HUES6 (cell line): ENCODE measurements around the gene PRRT4.

Experiments
- H3K27ac ChIP-seq: 2 replicates; pipeline ENCODE4 v1.7.0; 2013; ENCODE audit warnings: low read depth, mild to moderate bottlenecking, low read length, inconsistent platforms
- H3K27me3 ChIP-seq: 2 replicates; pipeline ENCODE4 v1.6.1; 2013; ENCODE audit warnings: low read length; ENCODE audit not compliant: control insufficient read depth, insufficient read depth
- H3K36me3 ChIP-seq: 2 replicates; pipeline ENCODE4 v1.6.1; 2013; ENCODE audit warnings: low read length; ENCODE audit not compliant: control insufficient read depth, insufficient read depth
- H3K4me1 ChIP-seq: 2 replicates; pipeline ENCODE4 v1.6.1; 2013; ENCODE audit warnings: low read length; ENCODE audit not compliant: control insufficient read depth, insufficient read depth
- H3K4me3 ChIP-seq: 2 replicates; pipeline ENCODE4 v1.5.1; 2013; ENCODE audit warnings: low read depth, low read length
- H3K9ac ChIP-seq: one replicate; pipeline ENCODE4 v1.6.1; 2013; ENCODE audit warnings: mild to moderate bottlenecking, low read length
- H3K9me3 ChIP-seq: 2 replicates; pipeline ENCODE4 v1.6.1; 2013; ENCODE audit warnings: low read depth, low read length; ENCODE audit not compliant: control insufficient read depth, insufficient read depth

The PRRT4 gene

GRCh38 chr7:128384726-128385125, 23.2 kb upstream of the PRRT4 start:
- Histone ChIP-seq H3K27ac (no peak overlapping the region), H3K9ac (no peak overlapping the region), H3K36me3 (no peaks in the 10 kb centered on the region), H3K4me3 (no peak overlapping the region), H3K9me3 (no peaks in the 10 kb centered on the region), H3K4me1 (peaks cover 20% of the 10 kb centered on the region), H3K27me3 (peaks cover 18% of the 10 kb centered on the region)

DNA sequence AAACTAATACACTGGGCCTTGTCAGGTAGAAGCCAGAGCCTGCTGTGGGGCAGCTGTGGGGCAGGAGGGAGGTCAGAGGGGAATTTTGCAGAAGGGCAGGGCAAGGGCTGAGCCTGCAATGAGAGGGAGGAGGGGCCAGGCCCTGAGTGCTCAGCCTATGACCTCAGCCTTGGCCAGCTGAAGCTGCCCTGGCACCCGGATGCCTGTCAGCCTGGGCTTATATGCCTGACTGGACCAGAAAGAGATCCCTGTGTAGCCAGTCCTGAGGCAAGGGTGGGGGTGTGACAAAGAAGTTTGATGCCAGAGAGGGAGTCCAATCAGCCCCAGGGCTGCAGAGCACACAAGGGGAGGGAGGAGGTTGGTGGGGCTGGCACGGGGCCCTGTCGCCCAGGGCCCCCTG, 22.3 kb upstream of the PRRT4 start:
- no peak overlapping the region for H3K27ac ChIP-seq
- H3K27me3 ChIP-seq = peaks cover 15% of the 10 kb centered on the region
- H3K36me3 ChIP-seq = no peaks in the 10 kb centered on the region

GRCh38 chr7:128381161-128381821, 19.8 kb upstream of the PRRT4 start:
- Histone ChIP-seq H3K9ac (no peak overlapping the region), H3K27ac (no peak overlapping the region), H3K27me3 (no peaks in the 10 kb centered on the region), H3K9me3 (no peaks in the 10 kb centered on the region), H3K36me3 (no peaks in the 10 kb centered on the region), H3K4me3 (no peak overlapping the region), H3K4me1 (peaks cover 18% of the 10 kb centered on the region)

More for the DNA sequence above, 22.3 kb upstream of the PRRT4 start:
- Histone ChIP-seq H3K9me3 (no peaks in the 10 kb centered on the region), H3K9ac (no peak overlapping the region), H3K4me3 (no peak overlapping the region), H3K4me1 (peaks cover 18% of the 10 kb centered on the region)

GRCh38 chr7:128380483-128381106, 19.1 kb upstream of the PRRT4 start:
- Histone ChIP-seq H3K4me1 (peaks cover 18% of the 10 kb centered on the region), H3K27ac (no peak overlapping the region), H3K4me3 (no peak overlapping the region), H3K27me3 (no peaks in the 10 kb centered on the region), H3K9me3 (no peaks in the 10 kb centered on the region), H3K36me3 (no peaks in the 10 kb centered on the region), H3K9ac (no peak overlapping the region)

GRCh38 chr7:128379900-128380479, 18.5 kb upstream of the PRRT4 start:
- Histone ChIP-seq H3K27ac (no peak overlapping the region), H3K36me3 (no peaks in the 10 kb centered on the region), H3K9ac (no peak overlapping the region)

GRCh38 chr7:128378637-128379036, 17.1 kb upstream of the PRRT4 start:
- no peak overlapping the region for H3K27ac ChIP-seq
- H3K4me3 ChIP-seq = no peak overlapping the region
- H3K4me1 ChIP-seq = peaks cover 18% of the 10 kb centered on the region
- H3K9ac ChIP-seq = no peak overlapping the region
- H3K9me3 ChIP-seq = no peaks in the 10 kb centered on the region
- H3K27me3 ChIP-seq = 0 out of 2 replicates have a peak, but pooled peaks cover 3% of the 10 kb centered on the region
- no peaks in the 10 kb centered on the region for H3K36me3 ChIP-seq

More at GRCh38 chr7:128379900-128380479, 18.5 kb upstream of the PRRT4 start:
- peaks cover 18% of the 10 kb centered on the region for H3K4me1 ChIP-seq
- H3K4me3 ChIP-seq = no peak overlapping the region
- no peaks in the 10 kb centered on the region for H3K27me3 ChIP-seq
- H3K9me3 ChIP-seq = no peaks in the 10 kb centered on the region

DNA sequence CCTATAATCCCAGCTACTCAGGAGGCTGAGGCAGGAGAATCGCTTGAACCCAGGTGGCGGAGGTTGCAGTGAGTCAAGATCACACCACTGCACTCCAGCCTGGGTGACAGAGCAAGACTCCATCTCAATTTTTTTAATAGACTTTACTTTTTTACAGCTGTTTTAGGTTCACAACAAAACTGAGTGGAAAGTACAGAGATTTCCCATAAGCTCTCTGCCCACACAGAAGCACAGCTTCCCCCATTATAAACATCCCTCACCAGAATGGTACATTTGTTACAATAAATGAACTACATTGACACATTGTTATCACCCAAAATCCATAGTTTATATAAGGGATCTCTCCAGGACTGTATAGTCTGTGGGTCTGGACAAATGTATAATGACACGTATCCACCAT, 14.6 kb upstream of the PRRT4 start:
- no peak overlapping the region for H3K27ac ChIP-seq
- H3K4me1 ChIP-seq = peaks cover 5% of the 10 kb centered on the region; the same call in 1 of the 2 replicates
- 0 out of 2 replicates have a peak, but pooled peaks cover 4% of the 10 kb centered on the region for H3K27me3 ChIP-seq
- H3K36me3 ChIP-seq = no peaks in the 10 kb centered on the region
- no peaks in the 10 kb centered on the region for H3K9me3 ChIP-seq
- no peak overlapping the region for H3K4me3 ChIP-seq
- H3K9ac ChIP-seq = no peak overlapping the region

- Histone ChIP-seq H3K4me3 (no peak overlapping the region), H3K9me3 (no peaks in the 10 kb centered on the region), H3K27me3 (0 out of 2 replicates have a peak, but pooled peaks cover 4% of the 10 kb centered on the region), H3K9ac (no peak overlapping the region), H3K4me1 (no peaks in the 10 kb centered on the region), H3K27ac (no peak overlapping the region), H3K36me3 (no peaks in the 10 kb centered on the region)
Measured at GRCh38 chr7:128374041-128374440, 12.6 kb upstream of the PRRT4 start.

GRCh38 chr7:128373606-128374005, 12.1 kb upstream of the PRRT4 start:
- no peak overlapping the region for H3K27ac ChIP-seq
- 0 out of 2 replicates have a peak, but pooled peaks cover 4% of the 10 kb centered on the region for H3K27me3 ChIP-seq
- H3K4me1 ChIP-seq = no peaks in the 10 kb centered on the region
- no peak overlapping the region for H3K9ac ChIP-seq
- H3K36me3 ChIP-seq = no peaks in the 10 kb centered on the region
- no peak overlapping the region for H3K4me3 ChIP-seq
- H3K9me3 ChIP-seq = no peaks in the 10 kb centered on the region

GRCh38 chr7:128370491-128370890, 9.0 kb upstream of the PRRT4 start:
- no peaks in the 10 kb centered on the region for H3K4me1 ChIP-seq
- no peak overlapping the region for H3K27ac ChIP-seq
- no peaks in the 10 kb centered on the region for H3K9me3 ChIP-seq
- H3K36me3 ChIP-seq = no peaks in the 10 kb centered on the region
- H3K27me3 ChIP-seq = peaks cover 27% of the 10 kb centered on the region
- H3K4me3 ChIP-seq = no peak overlapping the region
- H3K9ac ChIP-seq = no peak overlapping the region

DNA sequence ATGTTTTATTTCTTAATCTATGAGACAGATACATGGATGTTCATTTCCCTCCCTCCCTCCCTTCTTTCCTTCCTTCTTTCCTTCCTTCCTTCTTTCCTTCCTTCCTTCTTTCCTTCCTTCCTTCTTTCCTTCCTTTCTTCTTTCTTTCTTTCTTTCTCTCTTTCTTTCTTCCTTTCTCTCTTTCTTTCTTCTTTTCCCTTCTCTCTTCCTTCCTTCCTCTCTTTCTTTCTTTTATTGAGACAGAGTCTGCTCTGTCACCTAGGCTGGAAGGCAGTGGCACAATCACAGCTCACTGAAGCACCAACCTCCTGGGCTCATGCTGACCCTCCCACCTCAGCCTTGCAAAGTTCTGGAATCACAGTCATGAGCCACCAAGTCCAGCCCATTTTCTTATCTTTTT, 5.5 kb upstream of the PRRT4 start:
- H3K9me3 ChIP-seq = no peaks in the 10 kb centered on the region
- H3K9ac ChIP-seq = no peak overlapping the region
- H3K27me3 ChIP-seq = peaks cover 57% of the 10 kb centered on the region
- H3K4me1 ChIP-seq = no peaks in the 10 kb centered on the region
- no peak overlapping the region for H3K4me3 ChIP-seq
- no peak overlapping the region for H3K27ac ChIP-seq
- no peaks in the 10 kb centered on the region for H3K36me3 ChIP-seq
